Common myeloid progenitor, CD34-positive (primary cell): ENCODE data around the gene NTM.

Experiments used
- CTCF ChIA-PET: fragments of 350-600 bp; sonication (Branson Sonifier 250); formaldehyde crosslinking; loops from one replicate; lab custom pipeline; 2021; ENCODE audit warnings: antibody characterized with exemption; lab: Charles Lee
- POLR2A ChIA-PET: fragments of 350-600 bp; sonication (Branson Sonifier 250); formaldehyde crosslinking; loops from one replicate; lab custom pipeline; 2021; ENCODE audit warnings: antibody characterized with exemption; lab: Charles Lee
- DNase-seq, 3 donors: peaks; one replicate each; pipeline versions ENCODE4 v3.0.0 to v3.0.0-alpha.2; 2013
- H3K27ac ChIP-seq, 2 experiments: 1 replicate in 1 of 2; 2 replicates in 1 of 2; pipeline ENCODE4 v1.7.0; 2013; ENCODE audit warnings: inconsistent platforms in 2 of 2, low read length in 2 of 2, mild to moderate bottlenecking in 2 of 2, low read depth in 1 of 2, moderate library complexity in 1 of 2; ENCODE audit not compliant: severe bottlenecking in 2 of 2, insufficient read depth in 1 of 2, poor library complexity in 1 of 2
- H3K27me3 ChIP-seq, 5 experiments: replicated peaks in 2 of 5; 1 replicate in 3 of 5; 2 replicates in 2 of 5; pipeline versions ENCODE4 v1.6.1 to v1.7.0; 2013; ENCODE audit warnings: low read length in 4 of 5, mild to moderate bottlenecking in 2 of 5, moderate library complexity in 2 of 5, inconsistent platforms in 1 of 5; ENCODE audit not compliant: insufficient read depth in 5 of 5, control insufficient read depth in 4 of 5
- H3K36me3 ChIP-seq, 4 experiments: 1 replicate in 2 of 4; 2 replicates in 2 of 4; pipeline versions ENCODE4 v1.6.1 to v1.7.0; 2013; ENCODE audit warnings: low read length in 3 of 4, control low read depth in 1 of 4, mild to moderate bottlenecking in 1 of 4; ENCODE audit not compliant: control insufficient read depth in 4 of 4, insufficient read depth in 4 of 4
- H3K4me1 ChIP-seq, 4 experiments: 1 replicate in 3 of 4; 2 replicates in 1 of 4; pipeline versions ENCODE4 v1.6.1 to v1.7.1; 2013; ENCODE audit warnings: low read length in 3 of 4, mild to moderate bottlenecking in 3 of 4, control low read depth in 1 of 4, inconsistent platforms in 1 of 4, moderate library complexity in 1 of 4; ENCODE audit not compliant: control insufficient read depth in 4 of 4, insufficient read depth in 4 of 4; ENCODE audit errors: control extremely low read depth in 1 of 4
- H3K4me3 ChIP-seq, 7 experiments: 1 replicate in 4 of 7; 2 replicates in 3 of 7; pipeline versions ENCODE4 v1.5.1 to v1.7.0; 2013; ENCODE audit warnings: mild to moderate bottlenecking in 7 of 7, low read length in 6 of 7, moderate library complexity in 6 of 7, inconsistent platforms in 2 of 7, low read depth in 2 of 7, control low read depth in 1 of 7; ENCODE audit not compliant: insufficient read depth in 4 of 7, control insufficient read depth in 1 of 7; ENCODE audit errors: extremely low read depth in 1 of 7
- H3K9me3 ChIP-seq, 5 experiments: 1 replicate in 4 of 5; 2 replicates in 1 of 5; pipeline versions ENCODE4 v1.6.1 to v1.7.1; 2013; ENCODE audit warnings: low read length in 4 of 5, mild to moderate bottlenecking in 2 of 5, inconsistent platforms in 1 of 5, low read depth in 1 of 5, moderate library complexity in 1 of 5; ENCODE audit not compliant: control insufficient read depth in 4 of 5, insufficient read depth in 2 of 5; ENCODE audit errors: control extremely low read depth in 1 of 5
- WGBS: methylation state at CpG from one replicate; pipeline ENCODE4 v1.1.5; 2013; ENCODE audit not compliant: insufficient coverage; 5-methylcytosine and 5-hydroxymethylcytosine counted together

The NTM gene

GRCh38 chr11:132101881-132102280 lies 731.5 kb downstream of the NTM start:
- Histone ChIP-seq H3K36me3 (no peaks in the 10 kb centered on the region), H3K4me1 (no peaks in the 10 kb centered on the region), H3K27me3 (peaks cover 0 to 3% (median 0%) of the 10 kb centered on the region in 5 experiments), H3K9me3 (no peaks in the 10 kb centered on the region), H3K27ac (no peak overlapping the region), H3K4me3 (no peak overlapping the region)
- DNase-seq = no peak
- 94% methylated on average over 2 of the region's 3 CpGs for WGBS
- ChIA-PET POLR2A (no interaction called here), CTCF (interaction anchor here (1.1 kb wide), 1 partner anchor 26 kb away, joined by 3 read pairs; no protein-coding TSS in a partner anchor)

- H3K4me3 ChIP-seq = no peak overlapping the region
- no peaks in the 10 kb centered on the region for H3K9me3 ChIP-seq
- CTCF ChIA-PET = no interaction called here
- POLR2A ChIA-PET = no interaction called here
- 98% methylated on average over 9 of the region's 10 CpGs for WGBS
- H3K27ac ChIP-seq = no peak overlapping the region
- no peaks in the 10 kb centered on the region for H3K36me3 ChIP-seq
- DNase-seq = no peak
- no peaks in the 10 kb centered on the region for H3K4me1 ChIP-seq
- no peaks in the 10 kb centered on the region for H3K27me3 ChIP-seq
These were observed 732.6 kb downstream of the NTM start for GRCh38 chr11:132103021-132103420.

GRCh38 chr11:132106096-132106982 lies 735.9 kb downstream of the NTM start:
- no peak for DNase-seq
- H3K4me1 ChIP-seq = no peaks in the 10 kb centered on the region
- H3K4me3 ChIP-seq = no peak overlapping the region
- no peaks in the 10 kb centered on the region for H3K27me3 ChIP-seq
- H3K36me3 ChIP-seq = no peaks in the 10 kb centered on the region
- ChIA-PET POLR2A (interaction anchor here (0.6 kb wide), 1 partner anchor 18 kb away, joined by 4 read pairs; no protein-coding TSS in a partner anchor), CTCF (interaction anchor here (0.6 to 1.3 kb wide), 2 partner anchors 8 to 73 kb away, joined by 3 to 6 read pairs; no protein-coding TSS in a partner anchor)
- H3K9me3 ChIP-seq = no peaks in the 10 kb centered on the region
- WGBS = 97% methylated on average over 10 of the region's 13 CpGs
- H3K27ac ChIP-seq = no peak overlapping the region

- CTCF ChIA-PET = no interaction called here
- Histone ChIP-seq H3K4me1 (no peaks in the 10 kb centered on the region), H3K36me3 (no peaks in the 10 kb centered on the region), H3K27me3 (peaks cover 0 to 4% (median 0%) of the 10 kb centered on the region in 5 experiments), H3K4me3 (no peak overlapping the region), H3K9me3 (no peaks in the 10 kb centered on the region), H3K27ac (no peak overlapping the region)
- no peak for DNase-seq
- WGBS = 100% methylated on average over 2 of the region's 2 CpGs
- POLR2A ChIA-PET = no interaction called here
These were observed 740.9 kb downstream of the NTM start for GRCh38 chr11:132111316-132111715.

GRCh38 chr11:132111838-132112237 lies 741.4 kb downstream of the NTM start:
- ChIA-PET CTCF (no interaction called here), POLR2A (no interaction called here)
- H3K27ac ChIP-seq = no peak overlapping the region
- H3K4me1 ChIP-seq = no peaks in the 10 kb centered on the region
- WGBS = 96% methylated on average over 5 of the region's 5 CpGs
- H3K9me3 ChIP-seq = no peaks in the 10 kb centered on the region
- no peaks in the 10 kb centered on the region for H3K36me3 ChIP-seq
- H3K4me3 ChIP-seq = no peak overlapping the region
- peaks cover 0 to 4% (median 0%) of the 10 kb centered on the region in 5 experiments for H3K27me3 ChIP-seq
- DNase-seq = no peak

GRCh38 chr11:132112846-132113245 lies 742.4 kb downstream of the NTM start:
- H3K27ac ChIP-seq = no peak overlapping the region
- no peaks in the 10 kb centered on the region for H3K36me3 ChIP-seq
- H3K4me1 ChIP-seq = no peaks in the 10 kb centered on the region
- peaks cover 0 to 4% (median 0%) of the 10 kb centered on the region in 5 experiments for H3K27me3 ChIP-seq
- no peaks in the 10 kb centered on the region for H3K9me3 ChIP-seq
- POLR2A ChIA-PET = no interaction called here
- CTCF ChIA-PET = interaction anchor here (1.4 to 1.5 kb wide), 2 partner anchors 14 to 31 kb away, joined by 3 to 4 read pairs; no protein-coding TSS in a partner anchor
- DNase-seq = no peak
- WGBS = 93% methylated on average over 5 of the region's 6 CpGs
- H3K4me3 ChIP-seq = no peak overlapping the region

- CTCF ChIA-PET = interaction anchor here (0.7 to 2.2 kb wide), 5 partner anchors 8 to 30 kb away, joined by 3 to 7 read pairs (median 4); no protein-coding TSS in a partner anchor
- Histone ChIP-seq H3K36me3 (no peaks in the 10 kb centered on the region), H3K9me3 (no peaks in the 10 kb centered on the region), H3K4me1 (no peaks in the 10 kb centered on the region), H3K4me3 (no peak overlapping the region), H3K27ac (no peak overlapping the region), H3K27me3 (peaks cover 0 to 8% (median 0%) of the 10 kb centered on the region in 5 experiments)
- peak in 2 of 3 donors; percentile 43 to 50 for DNase-seq
- POLR2A ChIA-PET = no interaction called here
- WGBS = no CpG with 5 or more reads among the region's 3 CpGs
These were observed 743.8 kb downstream of the NTM start for GRCh38 chr11:132114185-132114584.
